ENCODE measurements around the gene TRIM71.

- TF ChIP-seq CTCF (IDR thresholded peaks at IDR 0.05) = no peak
- TF ChIP-seq EZH2 (IDR thresholded peaks at IDR 0.05) = no peak
- TF ChIP-seq EZH2phosphoT487 (IDR thresholded peaks at IDR 0.05) = no peak
These were observed 8.0 kb downstream of the TRIM71 start for GRCh38 chr3:32825601-32826375.
